Activated CD4-positive, alpha-beta memory T cell treated with anti-CD3 and anti-CD28 coated beads for 36 hours (primary cell): Measurements from ENCODE around the gene PCCB. TPM values are rescaled to one million over a fixed set of nuclear protein-coding genes. Genes with fewer than 3 reads are reported as not detected.
A peak's percentile ranks its signal among the peaks of the same experiment; 100 is the strongest.
"Not testable (repeated sequence)": the region's sequence is repeated elsewhere in the genome, so short reads cannot be mapped to it uniquely, and the experiment has no call there.

Source experiments
- CTCF ChIA-PET: fragments of 350-600 bp; sonication (Branson Sonifier 250); formaldehyde crosslinking; loops from one replicate; lab custom pipeline; 2021; ENCODE audit warnings: antibody characterized with exemption, inconsistent platforms; lab: Charles Lee
- POLR2A ChIA-PET: fragments of 350-600 bp; sonication (Branson Sonifier 250); formaldehyde crosslinking; loops from one replicate; lab custom pipeline; 2021; ENCODE audit warnings: antibody characterized with exemption; lab: Charles Lee
- DNase-seq: peaks from one replicate; pipeline ENCODE4 v3.0.0-alpha.2; 2020
- H3K27ac Mint-ChIP-seq: one replicate; pipeline ENCODE4 v1.8.0; 2021; ENCODE audit warnings: mixed read lengths
- H3K27me3 Mint-ChIP-seq: one replicate; pipeline ENCODE4 v1.8.0; 2021; ENCODE audit warnings: mixed read lengths
- H3K36me3 Mint-ChIP-seq: one replicate; pipeline ENCODE4 v1.8.0; 2021; ENCODE audit warnings: mixed read lengths
- H3K4me1 Mint-ChIP-seq: one replicate; pipeline ENCODE4 v1.8.0; 2021; ENCODE audit warnings: low read depth, mixed read lengths
- H3K4me3 Mint-ChIP-seq: one replicate; pipeline ENCODE4 v1.8.0; 2021; ENCODE audit warnings: mild to moderate bottlenecking, mixed read lengths
- H3K9me3 Mint-ChIP-seq: one replicate; pipeline ENCODE4 v1.8.0; 2021; ENCODE audit warnings: mixed read lengths
- intact Hi-C: fragments of 100-400 bp; cut with micrococcal nuclease; formaldehyde crosslinking; loops from one replicate; pipeline ENCODE4 v1.15.1; 2023
- total RNA-seq, 2 experiments: library from RNA; stranded (reverse); gene quantifications; one replicate each; pipeline ENCODE4 v1.2.3, GENCODE V29; 2021

PCCB gene
- total RNA-seq, result 10 to 100 TPM; 54.5 to 58.9 TPM

DNA sequence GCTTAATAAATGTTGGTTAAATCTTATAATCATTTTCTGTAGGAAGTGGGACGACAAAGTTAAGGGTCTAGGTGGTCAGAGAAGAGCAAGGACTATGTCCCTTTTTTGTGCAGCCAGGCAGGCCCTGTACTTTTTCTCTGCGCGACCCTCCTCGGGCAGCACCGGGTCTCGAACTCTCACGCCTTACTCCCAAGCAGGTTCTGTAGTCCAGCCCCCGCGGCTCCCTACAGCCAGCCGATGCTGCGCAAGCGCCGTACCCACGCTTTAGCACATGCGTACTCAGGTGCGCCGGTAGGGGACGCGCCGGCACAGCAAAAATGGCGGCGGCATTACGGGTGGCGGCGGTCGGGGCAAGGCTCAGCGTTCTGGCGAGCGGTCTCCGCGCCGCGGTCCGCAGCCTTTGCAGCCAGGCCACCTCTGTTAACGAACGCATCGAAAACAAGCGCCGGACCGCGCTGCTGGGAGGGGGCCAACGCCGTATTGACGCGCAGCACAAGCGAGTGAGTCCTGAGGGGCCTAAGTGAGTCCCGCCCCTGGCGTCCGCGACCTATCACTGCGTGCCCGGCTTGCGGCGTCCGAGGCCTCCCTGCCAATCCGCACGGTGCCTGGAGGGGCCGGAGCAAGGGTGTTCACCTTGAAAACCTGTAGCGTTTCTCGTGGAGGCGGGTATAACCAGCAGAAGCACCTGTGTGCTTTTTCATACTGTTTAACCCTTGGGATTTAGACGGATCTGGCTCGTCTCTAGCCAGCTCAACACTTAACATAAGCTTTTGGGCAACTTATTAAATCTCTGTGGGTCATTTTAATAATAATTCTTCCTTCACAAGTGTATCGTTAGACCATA is at the start of gene PCCB:
Gene PCCB, plus strand, starts transcription at position 282 of the 844 bp plus-strand sequence. Its CDS starts 36 bp downstream, at position 318.
- peak; percentile 95 for DNase-seq
- POLR2A ChIA-PET, result interaction anchor here (1.4 kb wide), 1 partner anchor 502 kb away, joined by 4 read pairs; the partner anchor contains the start of gene STAG1
- intact Hi-C loops, result loop anchor here (1.0 to 10.0 kb wide), 8 partner anchors 17 to 765 kb away; partner anchors contain the start of genes MSL2, NCK1 and STAG1
- no peaks in the 10 kb centered on the region for H3K36me3 Mint-ChIP-seq
- peak within 1 kb of the TSS; percentile 86 for H3K4me3 Mint-ChIP-seq
- CTCF ChIA-PET, result interaction anchor here (0.8 to 1.9 kb wide), 5 partner anchors 21 to 502 kb away, joined by 3 to 11 read pairs (median 3); partner anchors contain the start of genes MSL2 and STAG1
- no peaks in the 10 kb centered on the region for H3K27me3 Mint-ChIP-seq
- H3K27ac Mint-ChIP-seq, result peak within 1 kb of the TSS; percentile 88
- H3K9me3 Mint-ChIP-seq, result no peaks in the 10 kb centered on the region
- peaks cover 18% of the 10 kb centered on the region for H3K4me1 Mint-ChIP-seq

DNA sequence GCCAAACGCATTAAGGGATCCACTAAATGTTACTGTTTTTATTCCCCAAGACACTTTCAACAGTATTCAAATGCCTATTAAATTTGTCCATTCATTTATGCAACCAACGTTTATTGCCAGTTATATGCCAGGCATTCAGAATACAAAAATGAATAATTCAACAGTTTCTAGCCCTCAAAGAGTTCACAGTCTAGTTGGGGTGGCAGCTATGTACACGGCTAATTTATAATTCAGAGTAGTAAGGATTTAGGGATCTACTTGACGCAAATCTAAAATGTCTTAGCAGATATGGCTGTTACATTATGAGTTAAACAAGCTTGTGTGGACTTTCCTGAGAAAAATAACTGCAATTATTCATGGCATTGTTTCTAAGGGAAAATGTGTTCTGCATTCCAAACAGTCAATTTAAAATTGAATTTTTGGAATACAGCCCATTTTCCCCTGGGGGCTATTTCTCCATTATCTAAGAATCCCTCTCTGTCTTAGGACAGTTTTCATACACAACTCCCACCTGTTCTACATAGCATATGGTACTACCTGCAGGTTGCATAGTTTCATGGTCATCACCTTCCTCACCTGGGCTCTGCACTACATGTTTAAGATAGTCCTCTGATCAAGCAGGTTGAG is 42.5 kb upstream of the PCCB start:
- Mint-ChIP-seq H3K27ac (no peak overlapping the region), H3K27me3 (peaks cover 16% of the 10 kb centered on the region), H3K36me3 (no peaks in the 10 kb centered on the region), H3K4me3 (no peak overlapping the region), H3K4me1 (no peaks in the 10 kb centered on the region), H3K9me3 (no peaks in the 10 kb centered on the region)
- POLR2A ChIA-PET, result no interaction called here
- CTCF ChIA-PET, result interaction anchor here (0.9 kb wide), 1 partner anchor 545 kb away, joined by 3 read pairs; no protein-coding TSS in a partner anchor
- DNase-seq, result no peak
- intact Hi-C loops, result no loop called here

DNA sequence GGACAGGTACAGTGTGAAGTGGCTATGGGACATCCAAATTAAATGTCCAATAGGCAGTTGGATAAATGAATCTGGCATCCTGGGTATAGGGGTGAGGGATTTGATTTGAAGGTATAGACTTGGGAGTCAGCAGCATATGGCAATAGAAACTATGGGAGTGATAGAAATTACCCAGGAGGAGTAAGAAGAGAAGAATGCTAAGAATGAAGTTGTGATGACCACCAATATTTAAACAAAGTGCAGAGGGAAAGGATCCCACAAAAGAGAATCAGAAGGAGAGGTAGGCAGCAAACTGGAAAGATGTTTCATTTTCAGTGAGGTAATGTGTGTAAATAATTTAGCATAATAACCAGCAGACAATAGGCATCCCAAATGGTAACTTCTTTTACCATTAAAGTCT is 40.2 kb upstream of the PCCB start:
- Mint-ChIP-seq H3K36me3 (no peaks in the 10 kb centered on the region), H3K27me3 (peaks cover 16% of the 10 kb centered on the region), H3K4me1 (no peaks in the 10 kb centered on the region), H3K9me3 (no peaks in the 10 kb centered on the region), H3K4me3 (no peak overlapping the region), H3K27ac (no peak overlapping the region)
- CTCF ChIA-PET, result no interaction called here
- no peak for DNase-seq
- POLR2A ChIA-PET, result no interaction called here
- intact Hi-C loops, result no loop called here

DNA sequence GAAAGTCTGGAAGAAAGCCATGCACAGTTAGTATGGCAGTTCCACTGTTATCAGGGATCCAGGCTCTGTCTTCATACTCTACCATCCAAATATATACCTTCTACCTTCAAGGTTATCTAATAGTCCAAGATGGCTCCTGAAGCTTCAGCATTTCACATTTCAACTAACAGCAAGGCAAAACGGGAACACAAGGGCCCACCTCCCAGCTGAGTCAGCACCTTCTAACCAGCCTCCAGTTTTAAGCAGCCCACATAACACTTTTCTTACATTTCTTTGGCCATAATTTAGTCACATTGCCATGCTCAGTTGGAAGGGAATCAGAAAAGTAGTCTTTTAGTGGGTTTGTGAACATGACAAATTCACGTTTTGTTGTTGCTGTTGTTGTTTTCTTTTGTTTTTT is 38.6 kb upstream of the PCCB start:
- ChIA-PET CTCF (no interaction called here), POLR2A (no interaction called here)
- intact Hi-C loops, result no loop called here
- Mint-ChIP-seq H3K36me3 (no peaks in the 10 kb centered on the region), H3K27me3 (peaks cover 11% of the 10 kb centered on the region), H3K4me1 (no peaks in the 10 kb centered on the region), H3K27ac (no peak overlapping the region), H3K4me3 (no peak overlapping the region), H3K9me3 (no peaks in the 10 kb centered on the region)
- DNase-seq, result no peak

DNA sequence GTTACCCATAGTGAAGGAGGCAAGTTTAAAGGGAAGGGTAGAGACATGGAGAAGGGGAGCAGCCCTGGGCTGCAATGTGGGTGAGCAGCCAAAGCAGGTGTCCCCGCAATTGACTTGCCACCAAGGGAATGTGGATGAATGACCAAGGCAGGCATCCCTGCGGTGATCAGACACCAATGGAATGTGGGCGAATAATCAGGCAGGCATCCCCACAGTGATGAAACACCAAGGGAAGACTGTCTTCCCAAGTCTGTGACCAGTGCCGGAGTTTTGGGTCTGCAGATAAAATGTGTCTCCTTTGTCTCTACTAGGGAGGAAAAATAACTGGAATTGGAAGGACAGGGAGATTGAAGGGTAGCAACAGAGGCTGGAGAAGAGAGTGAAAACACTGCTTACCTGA is 27.4 kb upstream of the PCCB start:
- intact Hi-C loops, H3K36me3 Mint-ChIP-seq, CTCF ChIA-PET, H3K27ac Mint-ChIP-seq, H3K4me1 Mint-ChIP-seq, DNase-seq, POLR2A ChIA-PET, H3K4me3 Mint-ChIP-seq, H3K9me3 Mint-ChIP-seq: not testable (repeated sequence)
- peaks cover 11% of the 10 kb centered on the region for H3K27me3 Mint-ChIP-seq

DNA sequence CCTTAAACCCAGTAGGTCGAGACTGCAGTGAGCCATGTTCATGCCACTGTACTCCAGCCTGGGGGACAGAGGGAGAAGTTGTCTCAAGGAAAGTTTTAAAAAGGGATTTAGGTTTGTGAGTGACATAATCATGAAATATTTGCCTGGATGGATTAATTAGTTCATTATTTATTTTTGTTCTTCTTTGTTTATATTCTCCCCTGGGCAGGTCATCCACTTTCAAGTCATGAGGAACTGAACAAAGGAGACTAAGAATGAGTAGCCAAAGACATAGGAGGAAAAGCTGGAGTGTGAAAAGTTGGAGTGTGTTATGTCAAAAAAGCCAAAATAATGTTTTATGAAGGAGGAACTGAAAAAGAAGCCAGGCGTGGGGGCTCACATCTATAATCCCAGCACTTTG is 17.7 kb upstream of the PCCB start:
- peaks cover 2% of the 10 kb centered on the region for H3K27me3 Mint-ChIP-seq
- POLR2A ChIA-PET, result no interaction called here
- no peak overlapping the region for H3K4me3 Mint-ChIP-seq
- intact Hi-C loops, result no loop called here
- H3K27ac Mint-ChIP-seq, result no peak overlapping the region
- H3K4me1 Mint-ChIP-seq, result no peaks in the 10 kb centered on the region
- no peaks in the 10 kb centered on the region for H3K9me3 Mint-ChIP-seq
- DNase-seq, result no peak
- H3K36me3 Mint-ChIP-seq, result no peaks in the 10 kb centered on the region
- CTCF ChIA-PET, result no interaction called here

DNA sequence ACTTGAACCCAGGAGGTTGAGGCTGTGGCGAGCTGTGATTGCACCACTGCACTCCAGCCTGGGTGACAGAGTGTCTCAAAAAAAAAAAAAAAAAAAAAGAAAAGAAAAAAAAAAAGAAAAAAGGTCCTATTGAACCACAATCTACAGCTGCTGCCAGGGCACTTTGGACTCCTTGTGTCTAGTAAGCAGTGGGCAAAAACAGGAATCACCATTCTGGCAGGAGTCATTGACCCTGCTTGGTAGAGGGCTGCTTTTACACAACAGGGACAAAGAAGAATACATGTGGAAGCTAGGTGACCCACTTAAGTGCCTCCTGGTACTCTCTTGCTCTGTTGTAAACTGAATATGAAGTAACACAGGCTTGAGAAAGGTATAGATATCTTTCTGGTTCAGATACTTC is 14.6 kb upstream of the PCCB start:
- ChIA-PET CTCF (no interaction called here), POLR2A (no interaction called here)
- Mint-ChIP-seq H3K4me3 (no peak overlapping the region), H3K27me3 (peaks cover 2% of the 10 kb centered on the region), H3K9me3 (no peaks in the 10 kb centered on the region), H3K27ac (no peak overlapping the region), H3K4me1 (no peaks in the 10 kb centered on the region), H3K36me3 (no peaks in the 10 kb centered on the region)
- no peak for DNase-seq
- intact Hi-C loops, result no loop called here

DNA sequence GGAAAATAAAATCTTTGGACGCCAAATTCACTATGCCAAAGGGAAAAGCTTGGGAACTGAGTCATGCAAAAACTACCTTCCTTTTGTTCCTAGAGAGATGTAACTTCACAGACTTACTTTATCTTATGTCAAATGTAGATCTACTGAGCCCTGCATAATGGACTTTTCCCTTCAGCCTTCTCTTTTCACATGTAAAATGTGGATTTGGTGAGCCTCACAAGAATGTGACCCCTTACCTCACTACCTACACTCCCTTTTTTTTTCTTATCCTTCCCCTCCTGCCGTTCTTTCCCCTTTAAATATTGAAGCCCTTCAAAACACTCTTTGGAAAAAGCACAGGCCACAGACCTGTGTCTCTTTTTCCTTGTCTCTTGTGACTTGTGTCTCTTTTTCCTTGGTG is 14.0 kb upstream of the PCCB start:
- POLR2A ChIA-PET, result no interaction called here
- intact Hi-C loops, result no loop called here
- H3K27ac Mint-ChIP-seq, result no peak overlapping the region
- no peaks in the 10 kb centered on the region for H3K36me3 Mint-ChIP-seq
- H3K4me3 Mint-ChIP-seq, result no peak overlapping the region
- no peaks in the 10 kb centered on the region for H3K9me3 Mint-ChIP-seq
- H3K4me1 Mint-ChIP-seq, result no peaks in the 10 kb centered on the region
- H3K27me3 Mint-ChIP-seq, result peaks cover 2% of the 10 kb centered on the region
- CTCF ChIA-PET, result no interaction called here
- no peak for DNase-seq

DNA sequence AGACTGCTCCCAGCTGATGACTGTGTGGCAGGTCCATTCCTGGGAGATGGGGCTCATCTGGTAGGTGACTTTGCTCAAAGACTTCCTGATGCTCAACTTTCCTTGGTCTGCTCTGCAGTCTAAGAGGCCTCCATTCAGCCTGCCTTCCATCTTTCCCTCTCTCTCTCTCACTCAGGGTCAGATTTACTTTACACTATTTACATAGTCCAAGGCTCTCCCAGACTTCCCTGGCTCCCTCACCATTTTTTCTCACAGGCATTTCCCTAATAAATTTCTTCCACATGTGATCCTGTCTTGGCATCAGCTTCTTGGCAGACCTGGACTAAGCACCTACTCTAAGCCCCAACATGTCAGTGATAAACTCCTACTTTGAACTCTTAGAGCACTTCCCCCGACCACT is 13.0 kb upstream of the PCCB start:
- Mint-ChIP-seq H3K36me3 (no peaks in the 10 kb centered on the region), H3K4me1 (no peaks in the 10 kb centered on the region), H3K9me3 (no peaks in the 10 kb centered on the region), H3K27me3 (peaks cover 2% of the 10 kb centered on the region), H3K4me3 (no peak overlapping the region), H3K27ac (no peak overlapping the region)
- POLR2A ChIA-PET, result no interaction called here
- no peak for DNase-seq
- intact Hi-C loops, result no loop called here
- CTCF ChIA-PET, result no interaction called here

DNA sequence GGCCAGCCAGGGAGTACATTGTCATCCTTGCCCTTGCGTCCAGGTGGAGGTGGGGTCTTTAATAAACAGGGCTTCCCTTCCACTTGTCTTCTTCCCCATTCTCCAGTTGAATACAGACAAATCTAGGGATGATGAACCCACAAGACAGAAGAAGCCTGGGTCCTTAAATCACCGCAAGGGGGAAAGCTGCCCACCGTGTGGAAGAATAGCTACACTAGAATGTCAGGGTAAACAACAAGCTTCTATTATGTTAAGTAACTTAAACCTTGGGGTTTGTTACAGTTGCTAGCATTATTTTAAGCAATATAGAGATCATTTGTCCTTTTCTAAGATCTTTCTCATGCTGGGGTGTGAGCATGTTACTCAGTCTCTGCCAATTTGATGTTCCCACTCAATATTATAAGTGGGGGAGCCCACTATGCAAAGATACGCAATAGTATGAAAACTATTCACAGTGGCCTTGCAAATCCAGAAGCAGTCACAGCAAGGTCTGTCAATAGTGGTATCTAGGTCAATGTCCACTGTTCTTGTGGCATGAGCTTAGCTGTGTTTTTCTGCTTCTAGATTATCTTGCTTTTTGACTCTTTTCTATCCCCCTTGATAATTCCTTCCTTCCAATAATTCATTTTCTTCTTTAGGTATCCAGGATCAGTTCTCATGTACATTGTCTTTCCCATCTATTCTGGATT is 12.0 kb upstream of the PCCB start:
- ChIA-PET POLR2A (no interaction called here), CTCF (no interaction called here)
- Mint-ChIP-seq H3K9me3 (no peaks in the 10 kb centered on the region), H3K27me3 (no peaks in the 10 kb centered on the region), H3K4me3 (no peak overlapping the region), H3K27ac (no peak overlapping the region), H3K36me3 (no peaks in the 10 kb centered on the region), H3K4me1 (no peaks in the 10 kb centered on the region)
- DNase-seq, result no peak
- intact Hi-C loops, result no loop called here

DNA sequence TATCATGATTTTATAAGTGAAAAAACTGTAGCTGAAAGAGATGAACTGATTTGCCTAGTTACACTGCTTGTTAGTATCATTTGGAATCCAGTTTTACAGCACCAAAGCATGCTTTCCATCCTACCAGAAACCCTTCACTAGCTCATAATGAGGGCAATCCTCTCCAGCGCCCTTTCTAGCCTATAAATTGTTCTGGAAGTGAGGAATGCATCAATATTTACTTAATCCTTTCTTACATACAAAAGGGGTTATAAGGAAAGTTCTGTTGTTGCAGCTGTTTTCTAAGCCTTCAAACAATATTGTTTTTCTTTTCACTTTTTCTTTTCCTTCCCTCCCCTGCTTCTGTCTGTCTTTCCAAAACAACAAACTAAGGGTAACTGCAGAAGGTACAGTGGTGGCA is 11.0 kb upstream of the PCCB start:
- Mint-ChIP-seq H3K9me3 (no peaks in the 10 kb centered on the region), H3K4me3 (no peak overlapping the region), H3K27ac (no peak overlapping the region), H3K27me3 (no peaks in the 10 kb centered on the region), H3K4me1 (no peaks in the 10 kb centered on the region), H3K36me3 (no peaks in the 10 kb centered on the region)
- CTCF ChIA-PET, result no interaction called here
- intact Hi-C loops, result no loop called here
- no peak for DNase-seq
- POLR2A ChIA-PET, result no interaction called here

DNA sequence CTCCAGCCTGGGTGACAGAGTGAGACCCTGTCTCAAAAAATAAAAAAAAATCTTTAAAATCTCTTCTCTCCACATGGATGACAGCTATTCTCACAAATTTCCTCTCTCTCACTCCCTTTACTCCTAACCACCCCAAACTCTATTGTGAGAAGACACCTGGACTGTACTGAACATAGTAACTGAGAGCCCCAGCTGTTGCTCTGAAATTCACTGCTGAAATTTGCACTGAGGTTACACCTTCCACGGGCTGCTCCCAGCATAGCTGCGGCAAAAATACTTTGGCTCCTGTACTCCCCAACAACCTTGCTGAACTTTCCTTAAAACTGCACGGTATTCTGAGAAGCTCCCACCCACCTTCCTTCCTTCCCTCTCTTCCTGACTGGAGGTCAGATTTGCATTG is 4.4 kb upstream of the PCCB start:
- no peaks in the 10 kb centered on the region for H3K27me3 Mint-ChIP-seq
- no peak overlapping the region for H3K27ac Mint-ChIP-seq
- ChIA-PET POLR2A (no interaction called here), CTCF (no interaction called here)
- H3K9me3 Mint-ChIP-seq, result no peaks in the 10 kb centered on the region
- intact Hi-C loops, result no loop called here
- H3K36me3 Mint-ChIP-seq, result no peaks in the 10 kb centered on the region
- H3K4me3 Mint-ChIP-seq, result no peak overlapping the region
- no peak for DNase-seq
- peaks cover 5% of the 10 kb centered on the region for H3K4me1 Mint-ChIP-seq
